ENCODE measurements around the gene INPP5J. TPM values are rescaled to one million over a fixed set of nuclear protein-coding genes. Genes with fewer than 3 reads are reported as not detected.

INPP5J gene
- total and polyA plus RNA-seq, 2 experiments from 2014 or later: 3.4 to 5.6 TPM

GRCh38 chr22:31126869-31127175 is 4.1 kb downstream of the INPP5J start:
- TF ChIP-seq CTCF (IDR thresholded peaks at IDR 0.05; ENCODE audit: poor library complexity): no peak
- TF ChIP-seq EZH2phosphoT487 (IDR thresholded peaks at IDR 0.05; ENCODE audit: low read depth, severe bottlenecking, unreplicated experiment): no peak
- no peak for TF ChIP-seq EZH2 (IDR thresholded peaks at IDR 0.05; ENCODE audit: borderline replicate concordance)
- Histone ChIP-seq H3K36me3 (replicated peaks; ENCODE audit: insufficient read depth, low read depth) (no peaks in the 10 kb centered on the region), H3K79me2 (no peaks in the 10 kb centered on the region), H3K4me2 (no peak overlapping the region), H3K27ac (no peak overlapping the region), H2AFZ (no peak overlapping the region), H4K20me1 (ENCODE audit: insufficient read depth, poor library complexity, severe bottlenecking) (no peaks in the 10 kb centered on the region), H3K4me1 (ENCODE audit: insufficient read depth) (peaks cover 15% of the 10 kb centered on the region), H3K9me3 (ENCODE audit: low read depth) (no peaks in the 10 kb centered on the region), H3K4me3 (no peak overlapping the region), H3K27me3 (no peaks in the 10 kb centered on the region), H3K9me2 (replicated peaks; ENCODE audit: insufficient read depth) (no peaks in the 10 kb centered on the region)
- no peak for DNase-seq (ENCODE audit: low spot score)
- 95% methylated on average over 7 of the region's 13 CpGs for WGBS (ENCODE audit: low lambda C conversion rate, missing lambda C conversion rate)

- WGBS (ENCODE audit: low lambda C conversion rate, missing lambda C conversion rate): 92% methylated on average over 16 of the region's 19 CpGs
- Histone ChIP-seq H3K27ac (no peak overlapping the region), H3K27me3 (no peaks in the 10 kb centered on the region), H3K79me2 (no peaks in the 10 kb centered on the region), H2AFZ (no peak overlapping the region), H3K4me2 (no peak overlapping the region), H4K20me1 (ENCODE audit: insufficient read depth, poor library complexity, severe bottlenecking) (no peaks in the 10 kb centered on the region), H3K4me3 (no peak overlapping the region), H3K9me2 (replicated peaks; ENCODE audit: insufficient read depth) (no peaks in the 10 kb centered on the region), H3K4me1 (ENCODE audit: insufficient read depth) (peaks cover 11% of the 10 kb centered on the region), H3K9me3 (ENCODE audit: low read depth) (no peaks in the 10 kb centered on the region), H3K36me3 (replicated peaks; ENCODE audit: insufficient read depth, low read depth) (no peaks in the 10 kb centered on the region)
- no peak for DNase-seq (ENCODE audit: low spot score)
- no peak for TF ChIP-seq EZH2 (IDR thresholded peaks at IDR 0.05; ENCODE audit: borderline replicate concordance)
- no peak for TF ChIP-seq EZH2phosphoT487 (IDR thresholded peaks at IDR 0.05; ENCODE audit: low read depth, severe bottlenecking, unreplicated experiment)
- no peak for TF ChIP-seq CTCF (IDR thresholded peaks at IDR 0.05; ENCODE audit: poor library complexity)
These were observed 4.5 kb downstream of the INPP5J start for GRCh38 chr22:31127181-31127772.

- Histone ChIP-seq H3K4me2 (no peak overlapping the region), H3K27me3 (no peaks in the 10 kb centered on the region), H3K9me3 (ENCODE audit: low read depth) (no peaks in the 10 kb centered on the region), H3K4me1 (ENCODE audit: insufficient read depth) (peaks cover 2% of the 10 kb centered on the region), H4K20me1 (ENCODE audit: insufficient read depth, poor library complexity, severe bottlenecking) (no peaks in the 10 kb centered on the region), H2AFZ (no peak overlapping the region), H3K4me3 (no peak overlapping the region), H3K27ac (no peak overlapping the region), H3K79me2 (no peaks in the 10 kb centered on the region), H3K36me3 (replicated peaks; ENCODE audit: insufficient read depth, low read depth) (no peaks in the 10 kb centered on the region), H3K9me2 (replicated peaks; ENCODE audit: insufficient read depth) (no peaks in the 10 kb centered on the region)
- DNase-seq (ENCODE audit: low spot score): no peak
- TF ChIP-seq EZH2phosphoT487 (IDR thresholded peaks at IDR 0.05; ENCODE audit: low read depth, severe bottlenecking, unreplicated experiment) (no peak), CTCF (IDR thresholded peaks at IDR 0.05; ENCODE audit: poor library complexity) (no peak), EZH2 (IDR thresholded peaks at IDR 0.05; ENCODE audit: borderline replicate concordance) (no peak)
- 94% methylated on average over 7 of the region's 7 CpGs for WGBS (ENCODE audit: low lambda C conversion rate, missing lambda C conversion rate)
These were observed 5.4 kb downstream of the INPP5J start for GRCh38 chr22:31128156-31128555.

GRCh38 chr22:31130873-31131272 is 8.1 kb downstream of the INPP5J start:
- no peak overlapping the region for H3K27ac ChIP-seq
- DNase-seq (ENCODE audit: low spot score): no peak
- no peaks in the 10 kb centered on the region for H3K9me3 ChIP-seq (ENCODE audit: low read depth)
- H2AFZ ChIP-seq: no peak overlapping the region
- H3K9me2 ChIP-seq (replicated peaks; ENCODE audit: insufficient read depth): no peaks in the 10 kb centered on the region
- TF ChIP-seq EZH2 (IDR thresholded peaks at IDR 0.05; ENCODE audit: borderline replicate concordance) (no peak), EZH2phosphoT487 (IDR thresholded peaks at IDR 0.05; ENCODE audit: low read depth, severe bottlenecking, unreplicated experiment) (no peak), CTCF (IDR thresholded peaks at IDR 0.05; ENCODE audit: poor library complexity) (no peak)
- H3K79me2 ChIP-seq: no peaks in the 10 kb centered on the region
- no peaks in the 10 kb centered on the region for H3K27me3 ChIP-seq
- H3K36me3 ChIP-seq (replicated peaks; ENCODE audit: insufficient read depth, low read depth): no peaks in the 10 kb centered on the region
- no peak overlapping the region for H3K4me3 ChIP-seq
- no peak overlapping the region for H3K4me2 ChIP-seq
- 100% methylated on average over 2 of the region's 2 CpGs for WGBS (ENCODE audit: low lambda C conversion rate, missing lambda C conversion rate)
- H4K20me1 ChIP-seq (ENCODE audit: insufficient read depth, poor library complexity, severe bottlenecking): no peaks in the 10 kb centered on the region
- no peaks in the 10 kb centered on the region for H3K4me1 ChIP-seq (ENCODE audit: insufficient read depth)

Data from hepatocyte (in vitro differentiated cells).